RPMI7951 (cell line): ENCODE results near the gene PRSS2. TPM values are rescaled to one million over a fixed set of nuclear protein-coding genes. Genes with fewer than 3 reads are reported as not detected.

Source experiments
- DNase-seq: peaks from one replicate; pipeline ENCODE4 v3.0.0-alpha.2; 2012; ENCODE audit warnings: low read depth
- total RNA-seq: library from RNA; depleted of rRNA; stranded (reverse); fragments of >200 nt; shearing (Covaris generic); gene quantifications from 2 replicates; pipeline ENCODE4 v1.2.3, GENCODE V29; 2014

Gene PRSS2
- total RNA-seq, 1 experiment from 2014 or later = not detected

- no peak for DNase-seq
Observed at GRCh38 chr7:142801601-142802295, 31.0 kb downstream of the PRSS2 start.

- no peak for DNase-seq
Observed at GRCh38 chr7:142802301-142802700, 31.5 kb downstream of the PRSS2 start.

- no peak for DNase-seq
Observed at GRCh38 chr7:142803901-142804300, 33.1 kb downstream of the PRSS2 start.

- no peak for DNase-seq
Observed at GRCh38 chr7:142804728-142805207, 34.0 kb downstream of the PRSS2 start.

GRCh38 chr7:142805350-142806021 is 34.7 kb downstream of the PRSS2 start:
- DNase-seq = no peak

- DNase-seq = no peak
Observed at GRCh38 chr7:142806022-142806356, 35.2 kb downstream of the PRSS2 start.

GRCh38 chr7:142806957-142807356 is 36.2 kb downstream of the PRSS2 start:
- no peak for DNase-seq

GRCh38 chr7:142807855-142808460 is 37.2 kb downstream of the PRSS2 start:
- peak; percentile 56 for DNase-seq

GRCh38 chr7:142808461-142808801 is 37.7 kb downstream of the PRSS2 start:
- DNase-seq = peak; percentile 45

- DNase-seq = peak; percentile 86
Observed at GRCh38 chr7:142808802-142809583, 38.2 kb downstream of the PRSS2 start.

- DNase-seq = peak; percentile 8
Observed at GRCh38 chr7:142809671-142810070, 38.9 kb downstream of the PRSS2 start.

- peak; percentile 59 for DNase-seq
Observed at GRCh38 chr7:142811154-142811737, 40.5 kb downstream of the PRSS2 start.

GRCh38 chr7:142812437-142813215 is 41.9 kb downstream of the PRSS2 start:
- peak; percentile 8 for DNase-seq

GRCh38 chr7:142813226-142813625 is 42.5 kb downstream of the PRSS2 start:
- DNase-seq = peak; percentile 52

GRCh38 chr7:142813699-142814098 is 42.9 kb downstream of the PRSS2 start:
- DNase-seq = no peak

- DNase-seq = no peak
Observed at GRCh38 chr7:142814451-142814850, 43.7 kb downstream of the PRSS2 start.

- DNase-seq = no peak
Observed at GRCh38 chr7:142815134-142815533, 44.4 kb downstream of the PRSS2 start.

GRCh38 chr7:142817506-142817905 is 46.7 kb downstream of the PRSS2 start:
- no peak for DNase-seq

GRCh38 chr7:142819530-142819929 is 48.8 kb downstream of the PRSS2 start:
- DNase-seq = no peak

- DNase-seq = no peak
Observed at GRCh38 chr7:142822714-142823113, 51.9 kb downstream of the PRSS2 start.
